NCI-H345 treated with DMSO at 0.1 percent for 48 hours (cell line): ENCODE results near the gene KIF21B.

Source experiments
- DNase-seq: peaks from one replicate; lab custom pipeline; 2025; ENCODE audit not compliant: unreplicated experiment; lab: John Stamatoyannopoulos, UW

Gene KIF21B

GRCh38 chr1:201023517-201023902 lies at the start of gene KIF21B:
TSS of gene KIF21B (minus strand) at chr1:201023714. CDS start at chr1:201023383, 331 bp downstream.
- peak; percentile 75 for DNase-seq

- DNase-seq = no peak
These were observed 49.4 kb upstream of the KIF21B start for GRCh38 chr1:201072922-201073321.

- DNase-seq = no peak
These were observed 48.6 kb upstream of the KIF21B start for GRCh38 chr1:201072149-201072548.

GRCh38 chr1:201069636-201070035 lies 46.1 kb upstream of the KIF21B start:
- DNase-seq = no peak

GRCh38 chr1:201068976-201069375 lies 45.5 kb upstream of the KIF21B start:
- no peak for DNase-seq

- no peak for DNase-seq
These were observed 43.5 kb upstream of the KIF21B start for GRCh38 chr1:201066986-201067385.

- no peak for DNase-seq
These were observed 42.2 kb upstream of the KIF21B start for GRCh38 chr1:201065686-201066085.

- DNase-seq = no peak
These were observed 41.3 kb upstream of the KIF21B start for GRCh38 chr1:201064806-201065205.

GRCh38 chr1:201063145-201063544 lies 39.6 kb upstream of the KIF21B start:
- no peak for DNase-seq

GRCh38 chr1:201062511-201063091 lies 39.1 kb upstream of the KIF21B start:
- DNase-seq = no peak

GRCh38 chr1:201061886-201062285 lies 38.4 kb upstream of the KIF21B start:
- no peak for DNase-seq

- no peak for DNase-seq
These were observed 37.5 kb upstream of the KIF21B start for GRCh38 chr1:201061049-201061448.

GRCh38 chr1:201060586-201060985 lies 37.1 kb upstream of the KIF21B start:
- DNase-seq = no peak

GRCh38 chr1:201059871-201060555 lies 36.5 kb upstream of the KIF21B start:
- DNase-seq = no peak

- no peak for DNase-seq
These were observed 35.9 kb upstream of the KIF21B start for GRCh38 chr1:201059401-201059800.

- DNase-seq = no peak
These were observed 30.6 kb upstream of the KIF21B start for GRCh38 chr1:201054091-201054543.

- DNase-seq = no peak
These were observed 29.8 kb upstream of the KIF21B start for GRCh38 chr1:201053155-201053860.

GRCh38 chr1:201051399-201051798 lies 27.9 kb upstream of the KIF21B start:
- DNase-seq = no peak

- no peak for DNase-seq
These were observed 27.2 kb upstream of the KIF21B start for GRCh38 chr1:201050515-201051277.

- DNase-seq = no peak
These were observed 25.8 kb upstream of the KIF21B start for GRCh38 chr1:201049248-201049831.

- DNase-seq = no peak
These were observed 25.0 kb upstream of the KIF21B start for GRCh38 chr1:201048521-201048920.
